HuH-7 (cell line): ENCODE data around the gene NDUFV2.

Source experiments
- DNase-seq: peaks from one replicate; pipeline ENCODE4 v3.0.0; 2011; ENCODE audit warnings: low spot score

The NDUFV2 gene

DNA sequence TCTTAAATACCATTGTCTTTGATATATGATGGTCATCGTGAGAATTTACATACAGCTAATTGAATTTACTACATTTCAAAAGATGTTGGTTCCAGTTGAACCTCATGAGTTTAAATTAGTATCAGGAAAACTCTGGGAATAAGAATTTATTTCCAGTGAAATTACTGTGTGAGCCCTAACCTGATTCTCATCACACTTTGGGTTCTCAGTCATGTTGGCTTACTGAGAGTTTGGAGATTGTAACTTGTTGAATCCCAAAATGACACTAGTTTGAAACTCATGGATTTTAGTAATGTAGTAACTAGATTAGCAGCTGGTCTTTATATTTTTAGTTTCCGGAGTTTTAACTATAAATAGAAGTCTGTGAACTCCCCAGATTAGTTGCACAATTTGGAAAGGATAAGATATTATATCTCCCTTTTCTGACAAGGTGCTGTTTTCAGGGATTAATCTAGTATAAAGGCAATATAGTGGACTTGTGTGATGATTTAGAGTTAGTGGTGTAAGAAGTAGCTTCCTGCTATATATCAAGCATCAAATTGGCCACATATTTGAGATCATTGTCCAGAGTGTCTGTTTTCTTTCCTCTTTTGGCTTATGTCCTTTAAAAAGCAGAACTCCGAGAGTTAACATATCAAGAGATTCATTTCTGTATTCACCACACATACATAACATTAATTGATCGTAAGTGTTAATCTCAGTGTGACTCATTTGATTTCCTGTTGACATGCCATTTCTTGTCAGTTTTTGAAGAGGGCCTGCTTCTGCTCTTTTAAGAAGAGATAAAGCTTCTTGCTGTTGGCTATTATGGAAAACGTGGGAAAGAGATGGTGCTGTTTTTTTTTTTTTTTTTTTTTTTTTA lies 15.7 kb downstream of the NDUFV2 start:
- no peak for DNase-seq

DNA sequence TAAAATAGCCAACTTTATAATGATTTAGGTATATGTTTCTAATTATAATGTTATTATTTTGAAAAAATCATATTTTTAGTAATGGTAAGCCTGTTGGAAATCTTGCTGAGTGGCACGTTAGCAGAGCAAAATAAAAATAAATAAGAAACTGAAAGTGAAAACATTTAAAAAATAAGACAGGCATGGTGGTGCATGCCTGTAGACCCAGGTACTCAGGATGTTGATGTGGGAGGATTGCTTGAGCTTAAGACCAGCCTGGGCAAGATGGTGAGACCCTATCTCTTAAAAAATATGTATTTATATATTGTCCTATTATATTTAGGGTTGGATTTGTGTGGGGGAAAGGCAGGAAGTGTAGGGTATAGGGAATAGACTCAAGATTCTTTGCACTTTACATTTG lies 18.3 kb downstream of the NDUFV2 start:
- DNase-seq: no peak

DNA sequence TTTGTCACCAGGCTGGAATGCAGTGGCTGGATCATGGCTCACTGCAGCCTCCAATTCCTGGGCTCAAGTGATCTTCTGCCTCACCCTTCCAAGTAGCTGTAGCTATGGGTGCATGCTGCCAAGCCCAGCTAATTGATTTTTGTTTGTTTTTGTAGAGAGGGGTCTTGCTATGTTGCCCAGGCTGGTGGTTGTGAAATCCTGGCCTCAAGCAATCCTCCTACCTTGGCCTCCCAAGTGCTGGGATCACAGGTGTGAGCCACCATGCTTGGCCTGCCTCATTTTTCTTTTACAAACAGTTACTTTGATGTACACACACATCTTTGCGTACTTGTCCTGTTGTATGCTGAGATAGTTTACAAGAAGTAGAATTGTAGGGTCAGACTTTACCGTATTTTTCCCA lies 21.0 kb downstream of the NDUFV2 start:
- DNase-seq: no peak

DNA sequence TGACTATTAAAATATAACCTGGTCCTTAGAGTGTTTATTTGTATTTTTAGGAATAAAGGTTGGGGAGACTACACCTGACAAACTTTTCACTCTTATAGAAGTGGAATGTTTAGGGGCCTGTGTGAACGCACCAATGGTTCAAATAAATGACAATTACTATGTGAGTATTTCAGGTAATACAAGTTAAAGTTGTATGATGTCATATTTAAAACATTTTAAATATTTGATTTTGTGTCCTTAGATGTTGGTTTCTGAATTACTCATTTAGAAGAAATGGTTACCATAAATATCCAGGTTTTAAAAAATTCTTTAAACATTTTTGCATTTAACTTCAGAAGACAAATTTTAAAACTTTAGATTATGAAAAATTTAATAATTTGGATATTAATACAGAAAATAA lies 22.3 kb downstream of the NDUFV2 start:
- no peak for DNase-seq

DNA sequence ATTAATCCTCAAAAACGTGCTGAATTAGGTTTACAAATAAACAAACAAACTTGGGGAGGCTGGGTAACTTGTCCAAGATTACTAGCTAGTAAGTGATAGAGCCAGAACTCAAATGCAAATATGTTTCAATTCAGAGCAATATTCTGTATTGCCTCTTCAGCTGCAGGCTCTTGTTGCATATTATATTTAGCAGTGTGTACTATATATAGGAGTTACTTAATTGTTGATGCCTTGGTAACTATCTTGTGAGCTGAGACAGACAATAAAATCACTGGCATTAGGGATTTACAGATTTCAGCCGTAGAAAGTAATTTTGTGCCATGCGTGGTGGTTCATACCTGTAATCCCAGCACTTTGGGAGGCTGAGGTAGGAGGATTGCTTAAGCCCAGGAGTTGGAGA lies 23.8 kb downstream of the NDUFV2 start:
- no peak for DNase-seq

DNA sequence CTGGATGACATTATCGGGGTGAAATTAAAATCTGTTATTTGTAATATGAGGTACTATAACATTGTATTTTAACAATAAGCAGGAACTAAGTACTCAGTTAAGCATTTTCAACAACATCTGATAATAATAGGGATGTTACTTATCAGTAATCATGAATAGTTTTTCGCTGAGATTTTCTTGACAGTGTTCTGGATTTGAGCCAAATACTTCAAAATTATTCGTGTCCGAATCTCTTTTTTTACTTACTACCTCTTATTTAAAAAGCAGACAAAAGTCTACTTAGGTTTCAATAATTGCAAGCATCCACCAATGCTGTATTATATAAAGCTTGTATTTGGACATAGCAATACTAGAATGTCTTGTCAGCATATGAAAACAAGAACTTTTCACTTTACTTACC lies 27.7 kb downstream of the NDUFV2 start:
- no peak for DNase-seq

DNA sequence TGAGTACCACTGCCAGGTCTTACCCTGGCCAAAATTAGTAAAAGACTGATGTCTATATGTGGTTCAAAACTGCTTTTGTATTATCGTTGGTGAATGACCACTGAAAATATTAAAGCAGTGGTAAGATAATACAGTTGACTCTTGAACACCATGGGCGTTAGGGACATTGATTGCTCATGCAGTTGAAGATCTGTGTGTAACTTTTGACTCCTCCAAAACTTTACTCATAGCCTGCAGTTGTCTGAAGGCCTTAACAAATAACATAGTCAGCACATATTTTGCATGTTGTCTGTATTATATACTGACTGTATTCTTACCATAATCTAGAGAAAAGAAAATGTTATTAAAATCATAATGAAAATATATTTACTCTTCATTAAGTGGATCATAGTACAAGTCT lies 28.3 kb downstream of the NDUFV2 start:
- no peak for DNase-seq

DNA sequence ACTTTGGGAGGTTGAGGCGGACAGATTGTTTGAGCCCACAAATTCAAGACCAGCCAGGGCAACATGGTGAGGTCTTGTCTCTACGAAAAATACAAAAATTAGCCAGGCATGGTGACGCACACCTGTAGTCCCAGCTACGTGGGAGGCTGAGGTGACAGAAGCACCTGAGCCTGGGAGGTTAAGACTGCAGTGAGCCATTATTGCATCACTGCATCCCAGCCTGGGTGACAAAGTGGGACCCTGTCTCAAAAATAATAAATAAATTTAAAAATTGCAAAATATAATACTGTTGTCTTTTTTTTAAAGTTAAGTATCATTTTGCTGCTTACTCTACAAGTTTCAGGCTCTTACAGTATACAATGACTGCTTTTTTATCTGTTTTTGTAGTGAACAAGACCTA lies 30.1 kb downstream of the NDUFV2 start:
- no peak for DNase-seq

DNA sequence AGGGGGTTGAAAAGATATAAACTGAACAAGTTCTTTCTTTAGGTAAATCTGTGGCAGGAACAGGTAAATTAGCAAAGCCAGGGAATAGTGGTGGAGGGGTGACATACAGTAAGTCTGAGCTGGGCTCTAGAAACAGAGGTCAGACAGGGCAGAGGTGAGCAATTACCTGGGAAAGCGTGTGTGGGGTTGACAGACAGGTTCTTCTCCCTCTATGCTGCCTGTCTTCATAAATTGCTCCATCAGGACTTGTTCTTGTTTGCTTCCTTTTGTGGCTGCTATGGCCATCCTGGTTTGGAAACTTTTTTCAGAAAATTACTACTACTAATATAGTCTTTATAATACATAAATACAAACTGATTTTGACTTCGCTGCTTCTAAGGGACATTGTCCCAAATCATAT lies 30.7 kb downstream of the NDUFV2 start:
- DNase-seq: no peak

DNA sequence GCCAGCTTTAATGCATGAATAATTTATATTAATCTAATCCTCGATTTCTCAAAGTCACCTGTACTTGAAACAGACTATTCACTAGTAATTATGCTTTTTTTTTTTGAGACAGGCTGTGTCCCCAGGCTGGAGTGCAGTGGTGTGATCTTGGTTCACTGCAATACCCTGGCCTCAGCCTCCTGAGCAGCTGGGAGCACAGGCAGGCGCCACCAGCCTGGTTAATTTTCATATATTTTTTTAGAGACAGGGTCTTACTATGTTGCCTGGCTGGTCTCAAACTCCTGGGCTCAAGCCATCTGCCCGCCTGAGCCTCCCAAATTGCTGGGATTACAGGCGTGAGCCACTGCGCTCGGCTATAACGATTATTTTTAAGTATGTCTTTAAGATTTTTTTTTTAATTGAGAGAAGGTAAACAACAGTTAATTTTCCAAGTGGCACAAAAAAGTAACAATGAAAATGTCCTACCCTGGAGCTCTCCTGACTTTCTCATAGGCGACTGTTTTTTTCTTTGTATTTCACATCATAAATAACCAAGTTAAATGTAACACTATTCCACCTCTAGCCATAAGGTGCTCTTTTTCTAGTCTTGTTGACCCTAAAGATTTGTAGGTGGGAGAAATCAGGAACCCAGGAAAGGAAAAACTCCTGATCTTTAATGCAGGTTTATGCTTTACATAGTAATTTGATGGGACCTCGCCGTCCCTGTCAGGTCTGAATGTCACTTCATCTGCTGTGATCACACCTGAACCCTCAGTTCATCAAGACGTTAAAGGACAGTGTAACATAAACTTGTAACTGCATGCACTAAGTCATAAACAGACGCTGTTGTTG lies 32.8 kb downstream of the NDUFV2 start:
- no peak for DNase-seq

DNA sequence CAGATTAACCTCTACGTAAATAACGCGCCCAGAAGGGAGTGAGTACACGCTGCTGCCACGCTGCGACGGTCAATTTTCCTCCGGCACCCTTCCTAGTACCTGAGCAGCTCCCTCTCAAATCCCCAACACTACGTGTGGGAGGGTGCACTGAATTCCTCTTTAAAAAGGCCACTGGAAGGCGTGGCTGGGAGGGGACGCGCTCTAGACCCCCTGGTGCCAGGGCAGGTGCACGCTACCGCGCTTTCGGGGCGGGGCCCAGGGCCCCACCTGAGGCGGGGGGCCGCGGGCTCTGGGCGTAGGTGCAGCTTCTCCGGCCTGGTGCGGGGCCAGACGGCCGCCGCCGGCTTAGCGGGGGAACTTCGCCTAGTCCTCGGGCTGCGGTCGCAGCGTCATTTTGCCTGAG lies 33.4 kb downstream of the NDUFV2 start:
- peak; percentile 48 for DNase-seq

DNA sequence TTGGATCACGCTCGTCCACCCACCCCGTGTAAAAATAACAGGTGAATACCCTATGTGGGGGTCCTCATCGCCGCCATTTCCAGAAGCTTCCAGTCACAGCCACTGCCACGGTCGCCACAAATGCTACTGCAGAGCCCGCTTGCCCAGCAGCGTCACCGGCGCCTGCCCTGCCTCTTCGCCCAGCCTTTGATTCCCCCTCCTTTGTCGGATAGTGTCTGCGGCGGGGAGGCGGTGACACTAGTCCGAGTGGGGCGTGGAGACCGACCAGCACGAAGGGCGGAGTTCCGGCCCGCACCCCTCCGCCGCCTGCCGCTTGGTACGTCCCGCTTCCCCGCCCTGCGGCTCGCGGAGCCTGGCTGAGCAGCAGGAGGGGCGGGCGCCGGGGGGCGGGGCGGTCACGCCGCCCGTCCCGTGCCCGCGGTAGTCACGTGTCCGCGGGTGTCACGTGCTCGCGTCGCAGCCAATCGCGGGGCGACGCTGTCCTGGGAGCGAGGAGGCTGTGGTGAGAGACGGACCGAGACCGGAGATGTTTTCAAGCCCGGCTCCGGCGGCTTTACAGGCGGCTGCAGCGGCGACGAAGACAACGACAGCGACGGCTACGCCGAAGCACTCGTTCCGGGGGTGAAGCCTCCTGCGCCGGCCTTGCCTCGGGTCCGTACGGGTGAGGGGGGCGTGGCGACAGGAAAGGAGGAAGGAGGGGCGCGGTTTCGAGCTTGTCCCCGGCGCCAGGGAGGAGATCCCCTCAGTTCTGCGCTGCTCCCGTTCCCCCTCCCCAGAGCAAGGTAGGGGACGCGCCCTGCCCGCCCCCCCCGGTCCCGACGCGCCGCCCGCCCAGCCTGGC lies 34.0 kb downstream of the NDUFV2 start, which contains the start of gene ANKRD12:
TSS of gene ANKRD12 (plus strand) at position 467 of the 841 bp plus-strand sequence. CDS start 45,652 bp downstream, outside the sequence.
- peak; percentile 99 for DNase-seq

DNA sequence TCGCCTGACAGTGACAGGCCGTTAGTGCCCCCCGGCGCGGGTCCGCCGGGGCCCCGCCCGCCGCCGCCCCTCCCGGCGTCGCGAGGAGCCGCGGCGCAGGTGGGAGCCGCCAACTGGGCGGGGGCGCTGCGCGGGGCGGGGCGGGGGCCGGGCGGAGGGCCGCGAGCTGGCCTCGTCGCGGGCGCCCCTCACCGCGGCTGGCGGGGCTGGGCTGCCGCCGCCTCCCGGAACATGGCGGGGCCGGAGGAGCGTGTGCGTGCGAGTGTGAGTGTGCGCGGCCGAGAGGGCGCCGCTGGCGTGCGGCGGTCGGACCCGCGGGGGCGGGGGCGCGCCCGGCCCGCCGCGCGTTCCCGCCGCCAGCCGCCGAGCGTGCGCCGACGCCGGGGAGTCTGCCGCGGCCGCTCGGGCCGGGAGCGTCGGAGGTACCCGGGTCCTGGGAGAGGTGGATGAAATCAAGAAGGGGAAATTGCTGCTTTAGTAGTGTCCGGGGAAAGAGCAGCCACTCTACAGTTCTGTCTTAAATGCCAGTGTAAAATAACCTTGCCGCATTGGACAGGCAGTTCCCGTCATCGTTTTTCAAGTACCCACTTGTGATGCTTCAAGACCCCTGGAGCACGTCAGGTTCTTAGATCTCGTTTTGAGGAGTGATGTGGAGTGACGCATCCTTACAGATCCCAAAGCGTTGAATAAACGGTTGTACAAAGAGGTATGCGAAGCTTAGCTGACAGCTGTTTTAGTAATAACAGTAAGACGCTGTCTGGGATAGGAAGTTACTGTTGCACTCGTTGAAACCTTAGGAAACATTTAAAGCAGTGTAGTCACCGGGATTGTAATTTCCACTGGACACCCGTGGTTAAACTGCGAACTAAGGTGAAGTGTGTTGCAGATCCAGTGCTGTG lies 34.9 kb downstream of the NDUFV2 start:
- peak; percentile 74 for DNase-seq

DNA sequence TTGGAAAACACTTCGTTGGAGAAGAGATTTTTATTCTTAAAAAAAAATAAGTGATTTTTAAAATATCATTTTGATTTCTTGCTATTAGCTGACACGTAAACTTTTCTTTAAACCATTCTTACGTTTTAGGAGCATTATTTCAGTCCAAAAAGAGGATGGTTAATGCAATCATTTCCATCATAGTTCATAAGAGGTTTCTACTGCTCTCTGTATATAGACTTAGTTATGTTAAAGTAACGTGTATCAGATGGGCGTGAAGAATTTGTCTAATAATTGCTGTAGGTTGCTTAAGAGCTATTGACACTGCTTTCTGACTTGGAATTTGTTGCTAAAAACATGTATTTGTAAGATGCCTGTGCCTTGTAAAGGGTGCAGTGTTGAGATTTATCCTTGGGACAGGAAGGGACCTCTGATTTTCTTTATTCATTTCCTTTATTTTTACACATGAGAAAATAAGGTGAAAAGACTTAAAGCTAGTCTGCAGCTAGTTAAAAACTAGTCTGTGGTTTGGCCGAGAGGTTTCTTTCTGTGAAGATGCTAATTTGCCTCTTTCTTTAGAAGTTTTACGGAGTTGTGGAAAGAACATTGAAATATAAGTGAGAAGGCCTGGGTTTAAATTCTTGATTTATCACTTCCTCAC lies 37.0 kb downstream of the NDUFV2 start:
- DNase-seq: no peak

DNA sequence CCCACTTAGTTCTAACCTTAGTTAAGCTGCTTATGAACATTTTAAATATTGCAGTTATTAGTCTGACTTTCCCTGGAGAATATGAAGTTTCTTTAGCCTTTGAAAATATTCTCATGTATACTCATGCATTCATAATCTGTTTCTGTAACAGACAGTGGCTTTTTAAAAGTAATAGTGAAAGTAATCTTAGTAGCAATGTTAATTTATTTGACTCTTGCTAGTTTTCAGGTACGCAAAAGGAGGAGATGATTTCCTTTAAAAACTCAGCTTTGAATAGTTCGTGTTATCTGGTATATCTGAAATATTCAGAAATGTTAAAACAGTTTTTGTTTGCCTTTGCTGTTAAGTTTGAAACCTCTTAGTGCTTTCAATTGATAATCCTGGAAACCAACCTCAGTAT lies 37.9 kb downstream of the NDUFV2 start:
- no peak for DNase-seq

DNA sequence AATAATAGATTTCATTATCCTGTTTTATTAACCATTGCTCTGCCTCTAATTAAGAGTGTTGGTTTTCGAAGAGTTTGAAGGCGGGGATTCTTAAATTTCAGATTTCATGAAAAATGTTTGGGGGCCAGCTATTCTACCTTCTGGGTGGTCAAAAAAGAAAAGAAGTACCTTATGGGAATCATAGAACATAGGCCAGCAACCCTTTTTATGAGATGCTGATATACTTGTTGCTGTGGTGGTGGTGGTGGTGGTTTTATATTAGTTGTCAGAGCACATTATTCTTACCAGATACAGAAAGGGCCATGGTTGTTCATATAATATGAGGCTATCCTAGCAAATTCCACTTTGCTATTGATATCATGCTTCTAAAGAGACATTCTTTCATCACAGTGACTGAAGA lies 38.5 kb downstream of the NDUFV2 start:
- DNase-seq: no peak

DNA sequence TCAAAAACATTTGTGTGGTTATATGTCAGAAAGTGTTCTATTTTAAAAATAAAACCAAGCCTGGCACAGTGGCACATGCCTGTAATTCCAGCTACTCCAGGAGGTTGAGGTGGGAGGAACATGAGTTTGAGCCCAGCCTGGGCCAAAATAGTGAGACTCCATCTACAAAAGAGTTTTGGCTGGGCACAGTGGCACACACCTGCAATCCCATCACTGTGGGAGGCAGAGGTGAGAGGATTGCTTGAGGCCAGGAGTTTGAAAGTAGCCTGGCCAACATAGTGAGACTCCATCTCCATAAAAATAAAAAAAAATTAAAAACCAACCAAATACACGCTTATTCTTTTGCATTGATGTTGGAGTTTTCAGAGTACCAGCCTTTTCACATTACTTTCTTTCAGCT lies 43.7 kb downstream of the NDUFV2 start:
- no peak for DNase-seq

DNA sequence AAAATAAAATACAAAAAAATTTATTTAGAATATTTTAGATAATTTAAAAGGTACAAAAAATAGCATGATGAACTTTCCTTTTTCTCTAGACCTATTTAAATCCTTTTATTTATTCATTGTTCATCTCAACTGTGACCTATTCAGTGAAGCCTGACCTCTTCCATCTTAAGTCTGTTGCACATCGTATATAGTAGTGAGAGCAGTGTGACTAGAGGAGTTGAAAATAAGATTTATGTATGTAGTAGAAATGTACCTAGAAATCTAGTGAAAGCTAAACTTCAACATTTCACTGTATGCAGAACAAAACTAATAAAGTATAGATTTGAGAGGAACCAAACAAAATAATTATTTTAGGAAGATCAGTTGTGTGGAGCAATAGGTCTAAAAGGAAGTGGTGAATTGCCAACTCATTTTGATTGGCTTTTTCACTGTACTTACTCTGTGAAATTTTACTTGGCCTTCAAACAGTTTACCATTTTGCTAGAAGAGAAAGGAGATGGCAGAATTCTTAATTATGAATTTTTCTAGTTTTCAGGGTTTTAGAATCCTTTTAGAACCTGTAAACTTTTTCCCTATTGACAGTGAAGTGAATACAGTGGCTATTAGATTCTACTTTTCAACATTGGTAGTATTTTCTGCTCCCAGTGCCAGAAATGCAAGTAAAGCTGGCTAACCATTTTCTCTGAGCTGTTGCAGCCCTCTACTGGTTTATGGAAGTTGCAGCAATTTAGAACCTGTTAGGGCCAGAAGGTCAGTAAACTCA lies 45.1 kb downstream of the NDUFV2 start:
- peak; percentile 52 for DNase-seq

DNA sequence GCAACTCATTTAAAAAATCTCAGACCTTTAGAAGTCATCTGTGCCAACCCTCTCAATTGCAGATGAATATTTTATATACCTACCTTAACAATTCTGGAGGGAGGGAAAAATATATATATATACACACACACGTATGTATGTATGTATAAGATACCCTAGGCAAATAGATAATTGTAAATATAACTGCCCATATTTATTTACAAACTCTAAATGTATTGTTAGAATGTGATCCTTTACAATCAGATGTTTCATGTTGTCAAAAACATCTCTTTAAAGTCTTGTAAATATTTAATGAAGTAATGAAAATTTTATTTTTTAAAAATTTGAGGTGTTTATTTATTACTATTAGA lies 45.7 kb downstream of the NDUFV2 start:
- no peak for DNase-seq

DNA sequence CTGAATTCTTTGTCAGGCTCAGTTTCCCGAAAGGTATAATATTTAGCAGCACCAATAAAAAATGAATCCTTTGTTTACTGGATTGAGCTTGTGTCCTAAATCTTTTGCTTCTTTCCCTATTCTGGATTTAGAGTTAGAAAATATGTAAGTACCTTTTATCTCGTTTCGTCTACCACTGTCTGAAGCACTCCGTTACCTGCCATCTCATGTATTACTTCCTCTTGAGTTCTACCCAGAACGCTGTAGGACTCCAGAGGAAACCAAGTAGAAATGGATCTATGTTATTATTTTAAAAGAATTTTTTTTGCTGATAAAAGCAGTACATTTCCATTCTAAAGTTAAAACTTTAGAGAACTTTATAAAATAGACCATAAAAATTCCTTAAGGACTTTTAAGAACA lies 47.6 kb downstream of the NDUFV2 start:
- DNase-seq: no peak
